ENCODE results near the gene SIGLEC14.

SIGLEC14 gene

DNA sequence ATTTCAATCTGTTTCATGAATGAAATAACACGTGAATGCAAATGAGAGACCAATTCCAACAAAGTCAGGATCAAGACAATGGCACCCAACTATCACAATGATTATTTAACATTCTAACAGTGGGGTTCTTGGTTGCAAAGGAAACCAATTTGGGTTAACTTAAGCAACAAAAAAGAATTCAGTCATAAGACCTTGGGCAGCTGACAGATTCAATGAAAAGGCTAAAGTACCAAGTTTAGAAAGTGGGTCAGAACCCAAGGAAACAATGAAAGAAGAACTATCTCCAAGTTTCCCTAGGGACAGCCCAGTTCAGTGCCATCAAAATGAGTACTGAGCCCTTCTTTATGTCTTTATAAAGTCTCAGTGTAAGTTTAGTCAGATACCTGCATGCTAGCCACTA, 17.5 kb upstream of the SIGLEC14 start:
- Histone ChIP-seq H3K27ac (ENCODE audit: low read length) (no peak overlapping the region), H3K4me1 (ENCODE audit: insufficient read depth, low read length) (no peaks in the 10 kb centered on the region), H3K4me3 (ENCODE audit: low read length) (no peak overlapping the region), H3K36me3 (ENCODE audit: insufficient read depth, low read depth, low read length) (no peaks in the 10 kb centered on the region), H3K27me3 (ENCODE audit: insufficient read depth, low read length) (no peaks in the 10 kb centered on the region), H3K9ac (ENCODE audit: low read depth, low read length) (no peak overlapping the region), H3K9me3 (ENCODE audit: insufficient read depth, low read depth, low read length) (no peaks in the 10 kb centered on the region; the same call in 1 of the 2 replicates)

DNA sequence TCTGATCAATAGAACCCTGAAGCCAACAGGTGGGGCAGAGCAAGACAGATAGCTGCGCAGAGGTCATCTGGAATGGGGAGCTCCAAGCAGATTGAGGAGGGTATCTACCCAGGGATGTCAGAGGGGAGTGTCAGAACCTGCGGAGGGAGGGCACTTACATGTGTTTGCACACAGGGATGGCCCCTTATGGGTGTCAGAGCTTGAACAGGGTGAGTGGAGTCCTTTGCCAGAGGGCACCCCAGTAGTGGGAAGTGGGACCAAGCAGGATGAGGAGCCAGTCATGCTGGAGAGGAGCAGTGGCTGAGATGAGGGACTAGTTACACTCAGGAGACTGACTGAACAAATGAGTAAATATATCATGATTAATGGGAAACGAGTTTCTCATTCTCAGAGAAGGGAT, 17.0 kb upstream of the SIGLEC14 start:
- H3K36me3 ChIP-seq (ENCODE audit: insufficient read depth, low read depth, low read length), result no peaks in the 10 kb centered on the region
- H3K4me1 ChIP-seq (ENCODE audit: insufficient read depth, low read length), result no peaks in the 10 kb centered on the region
- H3K27ac ChIP-seq (ENCODE audit: low read length), result no peak overlapping the region
- no peak overlapping the region for H3K4me3 ChIP-seq (ENCODE audit: low read length)
- H3K27me3 ChIP-seq (ENCODE audit: insufficient read depth, low read length), result no peaks in the 10 kb centered on the region
- H3K9ac ChIP-seq (ENCODE audit: low read depth, low read length), result no peak overlapping the region
- H3K9me3 ChIP-seq (ENCODE audit: insufficient read depth, low read depth, low read length), result no peaks in the 10 kb centered on the region; the same call in 1 of the 2 replicates

DNA sequence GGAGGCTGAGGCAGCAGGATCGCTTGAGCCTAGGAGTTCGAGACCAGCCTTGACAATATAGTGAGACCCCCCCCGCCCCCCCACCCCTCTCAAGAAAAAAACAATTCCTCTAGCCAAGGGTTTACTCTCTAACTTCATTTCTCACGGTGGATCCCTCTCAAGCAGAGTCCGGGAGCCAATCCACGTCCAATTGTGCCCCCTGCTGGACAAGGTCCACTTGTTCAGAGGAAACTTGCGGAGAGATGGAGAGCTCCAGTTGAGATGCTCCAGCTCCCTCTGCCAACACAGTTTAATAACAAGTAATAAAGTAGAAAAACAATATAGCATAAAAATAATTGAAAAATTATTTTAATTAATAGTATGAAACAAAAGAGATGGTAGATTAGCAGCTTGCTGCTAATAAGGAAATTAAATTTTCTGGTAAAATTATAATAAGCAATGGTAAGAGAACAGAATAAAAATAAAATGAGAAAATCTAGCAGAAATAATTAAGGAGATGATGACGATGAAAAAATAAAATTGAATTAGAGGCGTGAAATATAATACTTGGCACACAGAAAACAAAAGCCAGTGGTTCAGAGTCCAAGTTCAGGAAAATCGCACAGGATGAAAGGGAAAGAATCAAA, 14.5 kb upstream of the SIGLEC14 start:
- H3K4me3 ChIP-seq (ENCODE audit: low read length), result no peak overlapping the region
- no peak overlapping the region for H3K27ac ChIP-seq (ENCODE audit: low read length)
- H3K36me3 ChIP-seq (ENCODE audit: insufficient read depth, low read depth, low read length), result no peaks in the 10 kb centered on the region
- H3K9ac ChIP-seq (ENCODE audit: low read depth, low read length), result no peak overlapping the region
- H3K27me3 ChIP-seq (ENCODE audit: insufficient read depth, low read length), result no peaks in the 10 kb centered on the region
- H3K9me3 ChIP-seq (ENCODE audit: insufficient read depth, low read depth, low read length), result no peaks in the 10 kb centered on the region; the same call in 1 of the 2 replicates
- H3K4me1 ChIP-seq (ENCODE audit: insufficient read depth, low read length), result no peaks in the 10 kb centered on the region

DNA sequence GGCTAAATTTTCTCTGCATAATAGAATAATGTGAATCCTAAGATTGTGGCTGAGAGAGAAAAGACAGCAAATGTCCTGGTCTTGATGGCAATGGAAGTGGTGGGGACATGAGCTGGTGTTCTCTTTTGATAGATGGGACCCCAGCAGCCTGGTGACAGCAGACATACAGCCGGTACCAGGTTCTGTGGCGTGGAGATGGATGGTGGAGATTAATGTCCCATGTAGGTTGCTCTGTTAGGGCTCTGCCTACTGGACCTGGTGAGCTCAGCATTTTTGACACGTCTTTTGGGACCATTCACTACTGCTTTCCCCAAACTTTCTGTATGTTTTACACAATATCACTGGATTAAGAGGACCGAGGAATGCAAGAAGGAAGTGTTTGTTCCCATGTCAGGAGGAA, 8.2 kb upstream of the SIGLEC14 start:
- peaks cover 45% of the 10 kb centered on the region for H3K9me3 ChIP-seq (ENCODE audit: insufficient read depth, low read depth, low read length)
- no peak overlapping the region for H3K4me3 ChIP-seq (ENCODE audit: low read length)
- H3K27me3 ChIP-seq (ENCODE audit: insufficient read depth, low read length), result no peaks in the 10 kb centered on the region
- no peaks in the 10 kb centered on the region for H3K4me1 ChIP-seq (ENCODE audit: insufficient read depth, low read length)
- no peaks in the 10 kb centered on the region for H3K36me3 ChIP-seq (ENCODE audit: insufficient read depth, low read depth, low read length)
- no peak overlapping the region for H3K9ac ChIP-seq (ENCODE audit: low read depth, low read length)
- no peak overlapping the region for H3K27ac ChIP-seq (ENCODE audit: low read length)

DNA sequence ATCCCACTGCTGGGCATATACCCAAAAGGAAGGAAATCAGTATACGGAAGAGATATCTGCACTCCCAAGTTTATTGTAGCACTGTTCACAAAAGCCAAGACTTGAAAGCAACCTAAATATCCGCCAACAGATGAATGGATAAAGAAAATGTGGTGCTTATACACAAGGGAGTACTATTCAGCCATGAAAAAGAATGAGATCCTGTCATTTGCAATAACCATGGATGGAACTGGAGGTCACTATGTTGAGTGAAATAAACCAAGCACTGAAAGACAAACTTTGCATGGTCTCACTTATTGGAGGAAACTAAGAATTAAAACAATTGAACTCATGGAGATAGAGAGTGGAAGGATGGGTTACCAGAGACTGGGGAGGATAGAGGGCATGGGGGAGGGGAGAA, 6.5 kb upstream of the SIGLEC14 start:
- H3K9me3 ChIP-seq (ENCODE audit: insufficient read depth, low read depth, low read length), result peaks cover 54% of the 10 kb centered on the region
- no peak overlapping the region for H3K27ac ChIP-seq (ENCODE audit: low read length)
- H3K36me3 ChIP-seq (ENCODE audit: insufficient read depth, low read depth, low read length), result no peaks in the 10 kb centered on the region
- no peaks in the 10 kb centered on the region for H3K27me3 ChIP-seq (ENCODE audit: insufficient read depth, low read length)
- no peak overlapping the region for H3K4me3 ChIP-seq (ENCODE audit: low read length)
- H3K4me1 ChIP-seq (ENCODE audit: insufficient read depth, low read length), result no peaks in the 10 kb centered on the region
- no peak overlapping the region for H3K9ac ChIP-seq (ENCODE audit: low read depth, low read length)

DNA sequence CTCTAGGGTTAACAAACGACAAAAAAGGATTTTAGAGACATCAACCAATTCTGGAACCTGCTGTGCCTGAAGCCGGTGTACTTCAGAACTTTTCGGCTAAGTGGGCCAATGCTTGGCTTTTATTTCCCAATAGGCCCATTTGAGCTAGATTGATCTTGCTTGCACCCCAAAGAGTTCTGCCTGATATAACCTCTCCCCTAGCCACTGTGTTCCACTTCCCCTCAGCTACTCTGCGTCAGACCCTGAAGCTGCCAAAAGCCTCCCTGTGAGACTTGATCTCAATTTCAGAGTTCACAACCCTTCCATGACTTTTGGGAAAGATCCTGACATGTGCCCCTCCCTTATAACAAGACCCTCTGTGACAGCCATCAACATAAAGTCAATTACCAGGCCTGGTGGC, 5.6 kb upstream of the SIGLEC14 start:
- Histone ChIP-seq H3K9me3 (ENCODE audit: insufficient read depth, low read depth, low read length) (peaks cover 56% of the 10 kb centered on the region), H3K27ac (ENCODE audit: low read length) (no peak overlapping the region)

DNA sequence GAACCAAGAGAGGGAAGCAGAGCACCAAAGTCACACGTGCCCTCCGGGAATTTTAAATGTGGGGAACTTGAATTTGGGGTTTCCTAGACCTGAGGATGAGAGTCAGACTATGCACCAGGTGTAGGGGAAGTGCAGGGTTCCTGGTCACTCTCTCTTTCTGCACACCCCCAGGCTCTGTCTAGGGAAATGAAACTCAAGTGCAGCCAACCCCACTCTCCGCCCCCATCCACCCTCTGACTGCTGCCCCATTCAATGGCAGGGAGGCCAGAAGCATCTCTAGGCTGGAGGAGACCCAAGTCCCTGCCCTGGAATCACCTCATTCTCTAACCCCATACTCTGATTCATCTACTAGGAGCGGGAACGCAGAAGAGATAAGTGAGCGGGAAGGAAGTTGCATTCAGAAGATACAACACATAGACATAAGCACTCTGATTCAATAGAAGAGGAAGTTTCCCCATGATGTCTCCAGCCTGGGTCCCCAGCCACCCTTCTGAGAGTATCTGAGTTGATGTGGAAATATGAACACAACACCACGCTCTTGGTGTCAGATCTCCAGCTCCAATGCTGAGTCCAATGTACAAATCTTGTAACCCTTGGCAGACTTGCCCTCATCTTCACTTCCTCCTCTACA, 4.7 kb upstream of the SIGLEC14 start:
- Histone ChIP-seq H3K27me3 (ENCODE audit: insufficient read depth, low read length) (no peaks in the 10 kb centered on the region), H3K9me3 (ENCODE audit: insufficient read depth, low read depth, low read length) (peaks cover 59% of the 10 kb centered on the region), H3K36me3 (ENCODE audit: insufficient read depth, low read depth, low read length) (no peaks in the 10 kb centered on the region), H3K4me1 (ENCODE audit: insufficient read depth, low read length) (no peaks in the 10 kb centered on the region), H3K4me3 (ENCODE audit: low read length) (no peak overlapping the region), H3K27ac (ENCODE audit: low read length) (no peak overlapping the region), H3K9ac (ENCODE audit: low read depth, low read length) (no peak overlapping the region)

More for the DNA sequence above, 5.6 kb upstream of the SIGLEC14 start:
- H3K9ac ChIP-seq (ENCODE audit: low read depth, low read length), result no peak overlapping the region
- H3K36me3 ChIP-seq (ENCODE audit: insufficient read depth, low read depth, low read length), result no peaks in the 10 kb centered on the region
- no peaks in the 10 kb centered on the region for H3K27me3 ChIP-seq (ENCODE audit: insufficient read depth, low read length)
- H3K4me3 ChIP-seq (ENCODE audit: low read length), result no peak overlapping the region
- H3K4me1 ChIP-seq (ENCODE audit: insufficient read depth, low read length), result no peaks in the 10 kb centered on the region

DNA sequence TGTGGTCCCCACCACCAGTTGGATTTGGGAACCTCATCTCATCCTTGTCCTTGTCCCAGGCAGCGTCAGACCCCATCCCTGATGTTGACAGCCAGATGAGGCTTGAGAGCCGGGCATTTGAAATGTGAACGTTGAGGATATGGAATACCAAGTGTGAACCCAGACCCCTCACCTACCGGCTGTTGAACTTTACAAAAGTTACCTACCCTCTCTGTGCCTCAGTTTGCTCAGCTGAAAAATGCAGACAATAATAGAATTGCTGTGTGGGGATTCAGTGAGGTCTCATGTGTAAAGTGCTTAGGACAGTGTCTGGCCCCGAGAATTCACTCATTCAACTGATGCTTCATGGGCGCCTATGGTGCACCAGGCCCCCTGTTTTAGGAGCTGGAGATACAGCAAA, 693 bp upstream of the SIGLEC14 start:
- Histone ChIP-seq H3K27ac (ENCODE audit: low read length) (no peak overlapping the region), H3K9ac (ENCODE audit: low read depth, low read length) (no peak overlapping the region), H3K27me3 (ENCODE audit: insufficient read depth, low read length) (no peaks in the 10 kb centered on the region), H3K36me3 (ENCODE audit: insufficient read depth, low read depth, low read length) (no peaks in the 10 kb centered on the region), H3K4me3 (ENCODE audit: low read length) (no peak overlapping the region), H3K4me1 (ENCODE audit: insufficient read depth, low read length) (no peaks in the 10 kb centered on the region), H3K9me3 (ENCODE audit: insufficient read depth, low read depth, low read length) (peaks cover 46% of the 10 kb centered on the region)

DNA sequence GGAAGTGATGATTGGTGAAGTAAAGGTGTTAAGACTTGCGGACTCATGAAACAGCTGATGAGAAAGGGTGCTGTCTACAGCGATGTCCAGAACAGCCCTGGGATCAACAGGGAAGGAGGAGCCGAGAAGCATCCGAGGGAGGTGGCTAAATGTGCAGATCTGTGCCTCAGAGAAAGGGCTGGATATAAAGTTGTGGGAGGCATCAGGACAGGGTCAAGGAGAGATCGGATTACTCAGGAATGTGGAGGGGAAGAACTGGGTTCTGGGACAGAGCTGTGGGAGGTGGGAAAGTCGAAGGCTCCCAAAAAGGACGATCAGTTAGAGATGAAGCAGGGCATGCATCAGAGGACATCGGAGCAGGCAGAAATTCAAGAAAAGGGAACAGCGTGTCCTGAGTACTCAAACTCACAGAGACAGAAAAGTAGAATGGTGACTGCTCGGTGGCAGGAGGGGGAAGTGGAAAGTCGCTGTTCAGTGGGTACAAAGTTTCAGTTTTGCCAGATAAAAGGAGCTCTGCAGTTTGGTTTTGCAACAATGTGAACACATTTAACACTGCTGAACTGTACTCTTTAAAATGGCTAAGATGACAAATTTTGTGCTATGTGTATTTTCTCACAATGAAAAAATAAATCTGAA, 1.9 kb downstream of the SIGLEC14 start:
- Histone ChIP-seq H3K4me1 (ENCODE audit: insufficient read depth, low read length) (no peaks in the 10 kb centered on the region), H3K36me3 (ENCODE audit: insufficient read depth, low read depth, low read length) (no peaks in the 10 kb centered on the region), H3K4me3 (ENCODE audit: low read length) (no peak overlapping the region), H3K9ac (ENCODE audit: low read depth, low read length) (no peak overlapping the region), H3K27ac (ENCODE audit: low read length) (no peak overlapping the region), H3K9me3 (ENCODE audit: insufficient read depth, low read depth, low read length) (peaks cover 50% of the 10 kb centered on the region), H3K27me3 (ENCODE audit: insufficient read depth, low read length) (no peaks in the 10 kb centered on the region)

DNA sequence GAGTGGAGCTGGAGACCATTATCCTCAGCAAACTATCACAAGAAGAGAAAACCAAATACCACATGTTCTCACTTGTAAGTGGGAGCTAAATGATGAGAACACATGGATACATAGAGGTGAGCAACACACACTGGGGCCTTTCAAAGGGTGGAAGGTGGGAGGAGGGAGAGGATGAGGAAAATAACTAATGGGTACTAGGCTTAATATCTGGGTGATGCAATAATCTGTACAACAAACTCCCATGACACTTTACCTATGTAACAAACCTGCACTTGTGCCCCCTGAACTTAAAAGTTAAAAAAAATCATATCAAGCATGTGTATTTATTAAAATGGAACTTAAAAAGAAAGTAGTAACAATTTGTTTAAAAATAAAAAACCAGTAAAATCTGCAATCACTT, 5.0 kb downstream of the SIGLEC14 start:
- H3K9me3 ChIP-seq (ENCODE audit: insufficient read depth, low read depth, low read length), result peaks cover 66% of the 10 kb centered on the region
- no peak overlapping the region for H3K9ac ChIP-seq (ENCODE audit: low read depth, low read length)
- no peak overlapping the region for H3K27ac ChIP-seq (ENCODE audit: low read length)
- no peak overlapping the region for H3K4me3 ChIP-seq (ENCODE audit: low read length)
- no peaks in the 10 kb centered on the region for H3K4me1 ChIP-seq (ENCODE audit: insufficient read depth, low read length)
- no peaks in the 10 kb centered on the region for H3K36me3 ChIP-seq (ENCODE audit: insufficient read depth, low read depth, low read length)
- no peaks in the 10 kb centered on the region for H3K27me3 ChIP-seq (ENCODE audit: insufficient read depth, low read length)

DNA sequence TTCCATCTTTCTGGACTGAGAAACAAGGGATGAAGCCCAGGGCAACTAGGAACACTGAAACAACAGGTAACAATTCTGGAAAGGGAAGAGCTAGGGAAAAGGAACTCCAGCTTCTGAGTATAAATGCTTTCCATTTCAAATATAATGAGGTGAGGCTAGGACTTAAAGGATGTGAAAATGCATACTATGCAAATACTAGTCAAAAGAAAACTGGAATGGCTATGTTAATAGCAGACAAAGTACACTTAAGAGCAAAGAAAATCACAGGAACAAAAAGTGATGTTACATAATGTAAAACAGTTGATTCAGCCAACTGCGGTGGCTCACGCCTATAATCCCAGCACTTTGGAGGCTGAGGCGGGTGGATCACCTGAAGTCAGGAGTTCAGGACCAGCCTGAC, 6.2 kb downstream of the SIGLEC14 start:
- Histone ChIP-seq H3K4me1 (ENCODE audit: insufficient read depth, low read length) (no peaks in the 10 kb centered on the region), H3K4me3 (ENCODE audit: low read length) (no peak overlapping the region), H3K27me3 (ENCODE audit: insufficient read depth, low read length) (no peaks in the 10 kb centered on the region), H3K9ac (ENCODE audit: low read depth, low read length) (no peak overlapping the region), H3K36me3 (ENCODE audit: insufficient read depth, low read depth, low read length) (no peaks in the 10 kb centered on the region), H3K9me3 (ENCODE audit: insufficient read depth, low read depth, low read length) (peaks cover 76% of the 10 kb centered on the region), H3K27ac (ENCODE audit: low read length) (no peak overlapping the region)

DNA sequence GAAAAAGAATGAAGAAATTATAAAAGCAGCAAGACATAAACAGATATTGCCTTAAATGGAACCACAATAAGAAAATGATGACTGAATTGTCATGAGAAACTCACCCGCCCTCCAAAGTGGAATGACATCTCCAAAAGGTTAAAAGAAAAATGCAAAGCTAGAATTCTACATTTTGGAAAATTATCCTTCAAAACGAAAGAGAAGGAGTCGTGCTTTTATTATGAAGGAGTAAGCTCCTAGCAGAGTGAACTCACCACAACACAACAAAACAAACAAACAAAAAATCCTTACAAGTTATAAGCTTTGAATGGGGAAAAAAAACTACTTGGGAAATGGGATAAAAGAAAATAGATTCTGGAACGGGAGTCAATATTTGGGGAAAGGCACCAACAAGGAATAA, 6.7 kb downstream of the SIGLEC14 start:
- H3K9me3 ChIP-seq (ENCODE audit: insufficient read depth, low read depth, low read length), result peaks cover 80% of the 10 kb centered on the region
- H3K27ac ChIP-seq (ENCODE audit: low read length), result no peak overlapping the region
- no peaks in the 10 kb centered on the region for H3K4me1 ChIP-seq (ENCODE audit: insufficient read depth, low read length)
- H3K4me3 ChIP-seq (ENCODE audit: low read length), result no peak overlapping the region
- H3K27me3 ChIP-seq (ENCODE audit: insufficient read depth, low read length), result no peaks in the 10 kb centered on the region
- H3K36me3 ChIP-seq (ENCODE audit: insufficient read depth, low read depth, low read length), result no peaks in the 10 kb centered on the region
- no peak overlapping the region for H3K9ac ChIP-seq (ENCODE audit: low read depth, low read length)
